HG03460 (cell line): Measurements from ENCODE around the gene TTLL12.

Experiments
- ATAC-seq: cut with Tn5 transposase; IDR thresholded peaks from one replicate; pipeline ENCODE4 v1.9.1; 2021; ENCODE audit not compliant: unreplicated experiment

TTLL12 gene

GRCh38 chr22:43174941-43175531 is 11.9 kb downstream of the TTLL12 start:
- no peak for ATAC-seq

- no peak for ATAC-seq
These were observed 12.8 kb downstream of the TTLL12 start for GRCh38 chr22:43173976-43174720.

DNA sequence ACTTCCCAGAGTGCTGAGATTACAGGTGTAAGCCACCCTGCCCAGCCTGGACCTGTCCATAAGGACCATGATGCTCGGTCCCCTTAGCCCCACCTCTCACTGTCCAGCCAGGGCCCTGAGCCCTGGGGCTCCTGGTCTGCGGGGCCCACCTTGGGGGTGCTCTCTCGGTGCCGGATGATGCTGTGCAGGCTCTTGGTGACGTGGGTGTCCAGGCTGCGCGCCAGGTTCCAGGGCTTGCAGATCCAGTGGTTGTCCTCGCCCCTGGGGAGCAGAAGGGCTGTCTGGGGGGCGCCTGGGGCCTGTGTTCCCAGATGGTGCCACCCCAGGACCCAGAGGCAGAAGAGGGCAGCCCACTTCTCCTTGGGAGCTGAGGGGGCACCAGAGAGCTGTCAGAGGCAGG is 13.4 kb downstream of the TTLL12 start:
- no peak for ATAC-seq

DNA sequence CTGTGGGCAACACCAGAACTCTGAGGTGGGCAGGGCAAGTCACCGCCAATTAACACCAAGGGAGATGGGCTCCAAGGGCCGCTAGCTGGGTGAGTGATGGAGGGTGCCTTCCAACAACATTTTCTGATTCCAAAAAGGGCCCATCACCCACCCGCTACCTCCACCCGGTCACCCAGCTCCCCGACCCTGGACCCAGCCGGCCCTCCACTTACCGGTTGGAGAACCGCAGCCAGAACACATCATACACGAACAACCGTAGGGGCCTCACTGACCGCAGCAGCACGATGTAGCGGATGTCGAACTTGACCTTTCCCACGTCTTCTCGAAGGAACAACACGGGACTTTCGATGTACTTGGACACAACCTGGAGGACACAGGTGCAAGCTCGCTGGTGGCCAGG is 14.7 kb downstream of the TTLL12 start:
- ATAC-seq = no peak

GRCh38 chr22:43171607-43172006 is 15.3 kb downstream of the TTLL12 start:
- no peak for ATAC-seq

- no peak for ATAC-seq
These were observed 15.9 kb downstream of the TTLL12 start for GRCh38 chr22:43171019-43171491.

GRCh38 chr22:43170131-43170480 is 16.8 kb downstream of the TTLL12 start:
- ATAC-seq = no peak

- no peak for ATAC-seq
These were observed 17.4 kb downstream of the TTLL12 start for GRCh38 chr22:43169310-43170130.

GRCh38 chr22:43168471-43169309 is 18.2 kb downstream of the TTLL12 start:
- ATAC-seq = no peak

DNA sequence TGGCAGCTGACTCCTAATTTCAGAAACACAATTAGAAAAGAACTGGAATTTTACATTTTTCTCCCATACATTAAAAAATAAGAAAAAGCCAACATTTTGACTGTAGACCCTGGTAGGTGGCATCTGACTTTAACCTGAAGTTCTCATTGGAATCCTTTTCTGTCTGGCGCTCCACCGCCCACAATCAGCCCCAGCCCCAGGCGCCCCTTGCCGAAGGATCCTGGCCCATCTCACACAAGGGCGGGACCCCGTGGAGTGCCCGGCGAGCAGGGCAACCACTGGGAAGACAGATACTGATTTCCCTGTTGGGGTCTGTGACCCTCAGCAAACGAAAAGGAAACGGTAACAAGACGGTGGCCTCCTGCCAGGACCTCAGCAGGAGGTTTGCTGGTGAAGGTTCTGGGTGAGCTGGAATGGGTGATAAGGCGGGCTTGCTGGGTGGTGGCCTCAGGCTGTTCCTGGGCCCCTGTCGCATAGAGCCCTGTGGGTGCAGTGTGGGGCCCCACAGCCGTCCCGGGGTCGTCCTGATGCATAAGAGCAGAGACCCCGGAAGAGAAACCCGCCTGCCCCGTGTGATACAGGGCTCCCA is 19.8 kb downstream of the TTLL12 start:
- no peak for ATAC-seq

DNA sequence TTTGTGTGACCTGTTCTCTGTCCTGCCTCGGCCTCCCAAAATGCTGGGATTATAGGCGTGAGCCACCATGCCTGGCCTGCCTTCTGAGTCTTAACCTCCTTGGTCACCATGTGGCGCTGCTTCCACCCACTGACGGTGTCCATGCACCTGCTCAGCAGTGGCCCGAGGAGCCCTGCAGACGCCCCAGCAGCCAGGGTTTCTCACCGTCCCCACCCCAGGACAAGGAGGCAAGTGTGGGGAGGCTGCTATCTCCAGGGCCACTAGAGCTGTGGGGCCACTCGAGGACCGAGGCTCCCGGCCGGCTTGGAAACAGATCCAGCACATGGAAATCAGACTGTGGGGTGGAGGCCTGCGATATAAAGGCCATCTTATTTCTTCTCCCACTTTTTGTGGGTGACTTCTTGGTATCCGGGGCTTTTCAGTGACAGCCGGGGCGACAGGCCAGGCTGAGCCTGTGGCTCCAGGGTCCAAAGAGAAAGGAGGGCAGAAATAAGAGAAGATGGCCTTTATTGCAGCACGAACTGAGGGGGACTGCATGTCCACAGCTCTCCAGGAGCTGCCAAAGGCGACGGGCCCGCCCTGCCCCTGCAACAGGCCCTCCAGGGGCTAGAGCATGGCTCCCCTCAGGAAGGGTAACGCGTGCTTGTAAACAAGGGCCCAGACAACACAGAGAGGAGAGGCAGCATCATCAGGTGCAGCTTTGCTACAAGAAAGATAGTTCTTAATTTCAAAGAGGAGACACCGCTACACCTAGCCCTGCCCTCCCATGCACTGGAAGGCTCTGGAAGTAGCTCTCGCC is 20.6 kb downstream of the TTLL12 start:
- ATAC-seq = no peak

DNA sequence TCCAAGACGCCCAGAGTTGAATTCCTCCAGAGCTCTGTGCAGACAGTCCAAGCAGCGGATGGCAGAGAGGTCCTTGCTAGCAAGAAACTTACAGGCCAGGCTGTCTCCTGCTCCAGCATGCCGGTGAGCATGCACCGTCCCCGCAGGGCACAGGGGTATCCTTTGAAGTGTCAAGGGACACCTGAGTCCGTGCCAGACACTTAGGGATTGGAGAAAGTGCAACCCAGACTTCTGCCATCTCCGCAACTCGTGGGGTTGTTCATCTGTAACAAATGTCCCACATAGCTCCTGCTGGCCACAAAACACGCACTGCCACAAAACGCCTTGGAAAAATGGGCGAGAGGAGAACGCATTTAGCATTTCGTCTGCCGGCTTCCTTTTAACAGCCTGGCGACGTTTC is 22.3 kb downstream of the TTLL12 start:
- ATAC-seq = no peak

DNA sequence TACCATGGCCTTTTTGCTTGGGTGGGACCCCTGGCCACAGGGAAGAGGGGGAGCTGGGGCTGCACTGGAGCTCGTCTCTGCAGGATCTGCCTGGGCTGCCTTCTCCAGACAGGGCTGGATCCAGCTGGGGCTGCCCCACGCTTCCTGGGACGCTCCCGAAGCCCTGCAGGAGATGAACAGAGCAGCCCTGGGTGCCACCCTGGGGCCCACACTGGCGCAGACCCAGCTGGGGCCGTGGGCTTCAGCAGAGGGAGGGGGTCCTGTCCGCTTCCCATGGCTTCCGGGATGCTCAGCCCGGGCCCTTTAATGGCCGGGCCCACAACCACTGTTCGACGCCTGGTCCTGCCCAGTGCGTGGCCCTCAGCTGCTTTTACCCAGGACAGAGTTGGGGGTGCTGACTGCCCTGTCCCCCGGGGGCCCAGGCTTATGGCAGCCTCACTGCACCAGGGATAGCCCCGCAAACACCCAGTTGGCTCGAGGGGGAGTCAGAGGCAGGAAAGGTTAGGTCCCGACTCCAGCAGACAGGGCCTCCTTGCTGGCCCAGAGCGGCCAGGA is 23.6 kb downstream of the TTLL12 start:
- no peak for ATAC-seq

- no peak for ATAC-seq
These were observed 24.4 kb downstream of the TTLL12 start for GRCh38 chr22:43162412-43163150.

DNA sequence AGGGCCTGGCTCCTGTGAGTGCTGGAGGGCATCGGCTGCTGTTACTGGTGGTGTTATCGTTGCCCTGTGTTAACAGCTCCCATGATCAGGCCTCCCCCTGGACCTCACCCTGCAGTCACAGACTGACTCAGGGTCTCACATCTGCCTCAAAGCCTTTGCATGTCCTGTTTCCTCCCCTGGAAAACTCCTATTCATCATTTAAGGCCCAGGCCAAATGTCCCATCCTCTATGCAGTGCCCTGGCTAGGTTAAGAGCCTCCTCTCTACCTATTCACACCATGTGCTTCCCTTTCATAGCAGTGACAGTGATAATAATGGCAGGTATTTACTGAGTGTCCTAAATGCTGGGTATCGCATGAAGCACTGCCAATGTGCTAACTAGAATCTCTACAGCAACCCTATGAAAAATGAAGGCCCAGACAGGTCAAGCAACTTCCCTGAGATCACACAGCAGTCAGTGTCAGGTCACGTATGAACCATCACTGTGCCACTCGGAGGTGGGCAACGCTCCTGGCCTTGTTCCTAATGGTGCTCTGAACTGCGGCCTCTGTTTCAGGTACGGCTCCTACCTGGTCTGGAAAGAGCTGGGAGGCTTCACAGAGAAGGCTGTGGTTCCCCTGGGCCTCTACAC is 26.3 kb downstream of the TTLL12 start:
- ATAC-seq = no peak

DNA sequence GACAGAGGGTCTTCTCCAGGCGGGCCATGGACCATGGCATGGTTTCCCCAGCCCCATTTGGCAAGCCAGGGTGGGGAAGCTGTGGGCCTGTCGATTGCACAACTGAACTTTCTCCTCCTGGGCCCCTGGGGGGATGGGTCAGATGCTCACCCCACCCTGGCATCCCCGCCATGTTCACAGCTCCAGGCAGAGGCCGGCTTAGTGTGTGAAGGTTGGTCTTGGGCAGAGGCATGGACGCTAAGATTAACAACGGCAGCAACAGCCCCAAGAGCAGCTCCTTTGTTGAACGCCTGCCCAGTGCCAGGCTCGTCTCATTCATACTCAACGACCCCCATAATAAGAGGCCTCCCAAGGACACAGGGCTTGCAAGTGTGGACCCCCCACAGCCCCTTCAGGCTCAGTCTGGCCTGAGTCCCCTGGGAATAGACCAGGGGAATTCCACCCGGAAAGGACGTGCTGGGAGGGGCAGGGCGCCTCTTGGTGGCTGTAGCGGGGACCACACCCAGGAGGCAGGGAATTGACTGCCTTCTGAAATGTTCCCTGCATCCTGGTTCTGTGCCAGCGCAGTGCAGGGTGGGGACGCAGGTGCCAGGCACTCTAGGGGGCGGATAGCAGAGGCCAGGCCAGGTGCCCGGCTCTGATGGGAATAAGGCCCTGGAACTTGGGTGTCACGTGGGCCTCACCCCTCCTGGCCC is 27.3 kb downstream of the TTLL12 start:
- no peak for ATAC-seq

- no peak for ATAC-seq
These were observed 28.0 kb downstream of the TTLL12 start for GRCh38 chr22:43158778-43159483.
